ENCODE measurements around the gene MARCHF5.
"Not testable (repeated sequence)": the region's sequence is repeated elsewhere in the genome, so short reads cannot be mapped to it uniquely, and the experiment has no call there.

Gene MARCHF5

GRCh38 chr10:92327445-92328433 is 36.8 kb downstream of the MARCHF5 start:
- TF ChIP-seq CTCF (IDR thresholded peaks at IDR 0.05; ENCODE audit: borderline replicate concordance, insufficient read depth, low read depth, low read length): no peak
- H3K4me3 ChIP-seq (ENCODE audit: low read depth, low read length): no peak overlapping the region

GRCh38 chr10:92328993-92329392 is 38.0 kb downstream of the MARCHF5 start:
- TF ChIP-seq CTCF (IDR thresholded peaks at IDR 0.05; ENCODE audit: borderline replicate concordance, insufficient read depth, low read depth, low read length): no peak
- no peak overlapping the region for H3K4me3 ChIP-seq (ENCODE audit: low read depth, low read length)

- H3K4me3 ChIP-seq (ENCODE audit: low read depth, low read length): not testable (repeated sequence)
These were observed 39.0 kb downstream of the MARCHF5 start for GRCh38 chr10:92329927-92330326.

- no peak for TF ChIP-seq CTCF (IDR thresholded peaks at IDR 0.05; ENCODE audit: borderline replicate concordance, insufficient read depth, low read depth, low read length)
- H3K4me3 ChIP-seq (ENCODE audit: low read depth, low read length): no peak overlapping the region
These were observed 51.8 kb downstream of the MARCHF5 start for GRCh38 chr10:92342796-92343195.

- H3K4me3 ChIP-seq (ENCODE audit: low read depth, low read length): not testable (repeated sequence)
These were observed 54.6 kb downstream of the MARCHF5 start for GRCh38 chr10:92345575-92345974.

- H3K4me3 ChIP-seq (ENCODE audit: low read depth, low read length): not testable (repeated sequence)
These were observed 56.2 kb downstream of the MARCHF5 start for GRCh38 chr10:92347035-92347676.

- no peak for TF ChIP-seq CTCF (IDR thresholded peaks at IDR 0.05; ENCODE audit: borderline replicate concordance, insufficient read depth, low read depth, low read length)
- H3K4me3 ChIP-seq (ENCODE audit: low read depth, low read length): no peak overlapping the region
These were observed 59.4 kb downstream of the MARCHF5 start for GRCh38 chr10:92350411-92350810.

GRCh38 chr10:92354587-92354986 is 63.6 kb downstream of the MARCHF5 start:
- no peak for TF ChIP-seq CTCF (IDR thresholded peaks at IDR 0.05; ENCODE audit: borderline replicate concordance, insufficient read depth, low read depth, low read length)
- H3K4me3 ChIP-seq (ENCODE audit: low read depth, low read length): no peak overlapping the region
